ENCODE data around the gene GLT8D2. TPM values are rescaled to one million over a fixed set of nuclear protein-coding genes. Genes with fewer than 3 reads are reported as not detected.

The GLT8D2 gene
- total and polyA plus RNA-seq, 2 of the 13 experiments (the other 11 are each of a cell fraction or from before 2014, with no cell fraction given): not detected

DNA sequence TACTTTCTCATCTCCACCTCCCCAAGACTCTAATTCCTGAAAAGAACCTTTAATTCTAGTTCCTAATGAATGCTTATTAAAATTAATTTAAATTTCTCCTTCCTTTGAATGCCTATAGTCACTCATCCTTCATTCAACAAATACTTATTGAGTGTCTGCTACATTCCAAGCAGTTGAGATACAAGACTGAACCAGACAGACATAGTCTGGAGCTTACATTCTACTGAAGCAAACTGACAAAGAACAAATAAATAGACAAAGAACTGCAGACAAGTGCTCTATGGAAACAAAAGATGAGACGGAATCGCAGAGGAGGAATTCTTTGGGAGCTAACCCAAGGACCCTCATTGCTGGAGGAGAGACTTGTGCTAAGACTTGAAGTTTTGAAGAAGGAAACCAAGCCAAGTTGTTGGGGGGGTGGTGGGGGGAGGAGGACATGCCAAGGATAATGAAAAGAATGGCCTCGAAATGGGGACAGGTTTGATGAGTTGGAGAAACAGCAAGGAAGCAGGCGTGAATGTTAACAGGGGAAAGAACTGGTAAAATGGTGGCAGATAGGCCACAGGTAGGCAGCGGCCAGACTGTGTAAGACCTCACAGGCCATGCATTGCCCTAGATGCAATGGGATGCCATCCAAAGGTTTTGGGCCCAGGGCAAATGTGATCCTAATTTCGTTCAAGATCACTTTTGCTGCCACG is 94.0 kb downstream of the GLT8D2 start:
- Histone ChIP-seq H3K9ac (ENCODE audit: insufficient read depth, low read depth, low read length) (peak overlapping the region; percentile 83), H3K27me3 (ENCODE audit: control insufficient read depth in 1 of 2, insufficient read depth in 2 of 2, low read length in 2 of 2) (no peaks in the 10 kb centered on the region; a peak in 1 of 5 replicates), H3K9me3 (ENCODE audit: low read length) (no peaks in the 10 kb centered on the region), H3K4me1 (ENCODE audit: insufficient read depth, low read length) (peaks cover 43% of the 10 kb centered on the region), H3K79me2 (ENCODE audit: insufficient read depth, low read length) (peaks cover 23% of the 10 kb centered on the region), H3K36me3 (replicated peaks in 1 of 2; ENCODE audit: control insufficient read depth in 1 of 2, insufficient read depth in 2 of 2, low read length in 2 of 2) (peaks cover 4 to 21% of the 10 kb centered on the region in 2 experiments), H3K4me2 (ENCODE audit: low read depth, low read length) (peak overlapping the region; percentile 95), H3K27ac (ENCODE audit: extremely low read length, insufficient read depth, low read length) (peak overlapping the region; percentile 92), H3K4me3 (replicated peaks in 1 of 3; ENCODE audit: insufficient read depth in 1 of 3, low read depth in 2 of 3, low read length in 3 of 3) (peak overlapping the region; percentile 86 to 90 (median 88)), H2AFZ (ENCODE audit: low read length) (no peak overlapping the region), H4K20me1 (ENCODE audit: insufficient read depth, low read length) (no peaks in the 10 kb centered on the region)
- TF ChIP-seq ZIK1 (CRISPR knock-in tag; IDR thresholded peaks at IDR 0.05; ENCODE audit: borderline replicate concordance, low read depth): no peak
- no peak for TF ChIP-seq ZNF792 (CRISPR knock-in tag; IDR thresholded peaks at IDR 0.05)
- 0 out of 2 replicates have a peak, but pooled peaks have one; percentile 15 for TF ChIP-seq ZNF790 (CRISPR knock-in tag; IDR thresholded peaks at IDR 0.05; ENCODE audit: borderline replicate concordance)
- TF ChIP-seq, protein P1, sequence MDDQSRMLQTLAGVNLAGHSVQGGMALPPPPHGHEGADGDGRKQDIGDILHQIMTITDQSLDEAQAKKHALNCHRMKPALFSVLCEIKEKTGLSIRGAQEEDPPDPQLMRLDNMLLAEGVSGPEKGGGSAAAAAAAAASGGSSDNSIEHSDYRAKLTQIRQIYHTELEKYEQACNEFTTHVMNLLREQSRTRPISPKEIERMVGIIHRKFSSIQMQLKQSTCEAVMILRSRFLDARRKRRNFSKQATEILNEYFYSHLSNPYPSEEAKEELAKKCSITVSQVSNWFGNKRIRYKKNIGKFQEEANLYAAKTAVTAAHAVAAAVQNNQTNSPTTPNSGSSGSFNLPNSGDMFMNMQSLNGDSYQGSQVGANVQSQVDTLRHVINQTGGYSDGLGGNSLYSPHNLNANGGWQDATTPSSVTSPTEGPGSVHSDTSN (CRISPR knock-in tag; IDR thresholded peaks at IDR 0.05; ENCODE audit: borderline replicate concordance): no peak
- no peak for TF ChIP-seq ZBTB20 (CRISPR knock-in tag; IDR thresholded peaks at IDR 0.05; ENCODE audit: borderline replicate concordance, low read depth)
- no peak for TF ChIP-seq XBP1 (CRISPR knock-in tag; IDR thresholded peaks at IDR 0.05)
- TF ChIP-seq MAFG (CRISPR knock-in tag; IDR thresholded peaks at IDR 0.05): no peak
- no peak for TF ChIP-seq ZNF605 (CRISPR knock-in tag; IDR thresholded peaks at IDR 0.05)
- TF ChIP-seq ZNF615 (CRISPR knock-in tag; IDR thresholded peaks at IDR 0.05; ENCODE audit: borderline replicate concordance): 0 out of 2 replicates have a peak, but pooled peaks have one; percentile 50
- TF ChIP-seq, protein P2, sequence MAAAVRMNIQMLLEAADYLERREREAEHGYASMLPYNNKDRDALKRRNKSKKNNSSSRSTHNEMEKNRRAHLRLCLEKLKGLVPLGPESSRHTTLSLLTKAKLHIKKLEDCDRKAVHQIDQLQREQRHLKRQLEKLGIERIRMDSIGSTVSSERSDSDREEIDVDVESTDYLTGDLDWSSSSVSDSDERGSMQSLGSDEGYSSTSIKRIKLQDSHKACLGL (CRISPR knock-in tag; IDR thresholded peaks at IDR 0.05): 0 out of 2 replicates have a peak, but pooled peaks have one; percentile 17
- TF ChIP-seq, protein P3, sequence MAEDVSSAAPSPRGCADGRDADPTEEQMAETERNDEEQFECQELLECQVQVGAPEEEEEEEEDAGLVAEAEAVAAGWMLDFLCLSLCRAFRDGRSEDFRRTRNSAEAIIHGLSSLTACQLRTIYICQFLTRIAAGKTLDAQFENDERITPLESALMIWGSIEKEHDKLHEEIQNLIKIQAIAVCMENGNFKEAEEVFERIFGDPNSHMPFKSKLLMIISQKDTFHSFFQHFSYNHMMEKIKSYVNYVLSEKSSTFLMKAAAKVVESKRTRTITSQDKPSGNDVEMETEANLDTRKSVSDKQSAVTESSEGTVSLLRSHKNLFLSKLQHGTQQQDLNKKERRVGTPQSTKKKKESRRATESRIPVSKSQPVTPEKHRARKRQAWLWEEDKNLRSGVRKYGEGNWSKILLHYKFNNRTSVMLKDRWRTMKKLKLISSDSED (CRISPR knock-in tag; IDR thresholded peaks at IDR 0.05): no peak
- TF ChIP-seq, protein P4, sequence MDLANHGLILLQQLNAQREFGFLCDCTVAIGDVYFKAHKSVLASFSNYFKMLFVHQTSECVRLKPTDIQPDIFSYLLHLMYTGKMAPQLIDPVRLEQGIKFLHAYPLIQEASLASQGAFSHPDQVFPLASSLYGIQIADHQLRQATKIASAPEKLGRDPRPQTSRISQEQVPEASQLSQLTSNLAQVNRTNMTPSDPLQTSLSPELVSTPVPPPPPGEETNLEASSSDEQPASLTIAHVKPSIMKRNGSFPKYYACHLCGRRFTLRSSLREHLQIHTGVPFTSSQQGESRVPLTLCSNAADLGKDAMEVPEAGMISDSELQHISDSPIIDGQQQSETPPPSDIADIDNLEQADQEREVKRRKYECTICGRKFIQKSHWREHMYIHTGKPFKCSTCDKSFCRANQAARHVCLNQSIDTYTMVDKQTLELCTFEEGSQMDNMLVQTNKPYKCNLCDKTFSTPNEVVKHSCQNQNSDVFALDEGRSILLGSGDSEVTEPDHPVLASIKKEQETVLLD (CRISPR knock-in tag; IDR thresholded peaks at IDR 0.05; ENCODE audit: low read depth): peak; percentile 3; the same call in 1 of the 2 replicates
- no peak for TF ChIP-seq SNAI1 (CRISPR knock-in tag; IDR thresholded peaks at IDR 0.05; ENCODE audit: borderline replicate concordance)
- no peak for TF ChIP-seq ATAD3A (CRISPR knock-in tag; IDR thresholded peaks at IDR 0.05)
- TF ChIP-seq, protein P5, sequence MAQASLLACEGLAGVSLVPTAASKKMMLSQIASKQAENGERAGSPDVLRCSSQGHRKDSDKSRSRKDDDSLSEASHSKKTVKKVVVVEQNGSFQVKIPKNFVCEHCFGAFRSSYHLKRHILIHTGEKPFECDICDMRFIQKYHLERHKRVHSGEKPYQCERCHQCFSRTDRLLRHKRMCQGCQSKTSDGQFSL (CRISPR knock-in tag; IDR thresholded peaks at IDR 0.05): no peak
- DNase-seq (ENCODE audit: low spot score) (no peak), ATAC-seq (peak; percentile 47), FAIRE-seq (no peak)
- in situ Hi-C loops (cut with HindIII; ENCODE audit: extremely low pct_ligation_motif_present, low pct_unique_long_range_greater_than_20kb) (no loop called here), intact Hi-C loops (cut with micrococcal nuclease; ENCODE audit: unreplicated experiment) (no loop called here)
- BruUV-seq (replicated peaks): no TSS peak
- ChIA-PET CTCF (ENCODE audit: low intra/inter-chr PET ratio, low total read pairs) (no interaction called here), POLR2A (interaction anchor here (0.9 to 6.2 kb wide), 4 partner anchors 10 to 26 kb away, joined by 3 to 118 read pairs (median 13); partner anchors contain the start of genes HSP90B1 and TDG)
- 8% methylated on average over 7 of the region's 7 CpGs for WGBS (ENCODE audit: low lambda C conversion rate)
